Right lung (tissue), 5 donors: ENCODE results near the gene RAC2. TPM values are rescaled to one million over a fixed set of nuclear protein-coding genes. Genes with fewer than 3 reads are reported as not detected.
"Not testable (repeated sequence)": the region's sequence is repeated elsewhere in the genome, so short reads cannot be mapped to it uniquely, and the experiment has no call there.

Experiments used
- DNase-seq, 2 donors: peaks; one replicate each; pipeline ENCODE4 v3.0.0-alpha.2; 2013
- polyA plus RNA-seq, 5 donors: library from polyadenylated mRNA; unstranded; fragments of 120-200 nt; gene quantifications; one replicate each; pipeline versions ENCODE4 v1.2.1 to v1.2.3, GENCODE V29; 2013; ENCODE audit warnings: inconsistent platforms in 1 of 5, low replicate concordance in 1 of 5; ENCODE audit not compliant: insufficient read length in 5 of 5, insufficient read depth in 1 of 5

The RAC2 gene
- polyA plus RNA-seq, 5 donors = 6.7 to 11.6 (median 8.1) TPM

GRCh38 chr22:37237371-37238268 is 6.4 kb downstream of the RAC2 start:
- no peak for DNase-seq

- DNase-seq = no peak
Observed at GRCh38 chr22:37235897-37236607, 8.0 kb downstream of the RAC2 start.

GRCh38 chr22:37234736-37235711 is 9.0 kb downstream of the RAC2 start:
- no peak for DNase-seq

GRCh38 chr22:37233751-37234631 is 10.1 kb downstream of the RAC2 start:
- no peak for DNase-seq

- not testable (repeated sequence) for DNase-seq
Observed at GRCh38 chr22:37233371-37233750, 10.7 kb downstream of the RAC2 start.

GRCh38 chr22:37232140-37232998 is 11.7 kb downstream of the RAC2 start:
- no peak for DNase-seq

GRCh38 chr22:37231406-37232139 is 12.5 kb downstream of the RAC2 start:
- DNase-seq = no peak

- DNase-seq = no peak
Observed at GRCh38 chr22:37230673-37231405, 13.2 kb downstream of the RAC2 start.

GRCh38 chr22:37229805-37230672 is 14.0 kb downstream of the RAC2 start:
- no peak for DNase-seq

GRCh38 chr22:37229012-37229804 is 14.9 kb downstream of the RAC2 start:
- no peak for DNase-seq

- DNase-seq = no peak
Observed at GRCh38 chr22:37228106-37229011, 15.7 kb downstream of the RAC2 start.

GRCh38 chr22:37226514-37226913 is 17.6 kb downstream of the RAC2 start:
- DNase-seq = no peak

GRCh38 chr22:37226087-37226486 is 18.0 kb downstream of the RAC2 start:
- no peak for DNase-seq

- no peak for DNase-seq
Observed at GRCh38 chr22:37225481-37225880, 18.6 kb downstream of the RAC2 start.

- no peak for DNase-seq
Observed at GRCh38 chr22:37224757-37225420, 19.2 kb downstream of the RAC2 start.
